Ecto neural progenitor cell (in vitro differentiated cells): Measurements from ENCODE around the gene KRT35.

Experiments used
- DNase-seq: peaks from one replicate; pipeline ENCODE4 v3.0.0-alpha.2; 2018; ENCODE audit warnings: low spot score

Gene KRT35

DNA sequence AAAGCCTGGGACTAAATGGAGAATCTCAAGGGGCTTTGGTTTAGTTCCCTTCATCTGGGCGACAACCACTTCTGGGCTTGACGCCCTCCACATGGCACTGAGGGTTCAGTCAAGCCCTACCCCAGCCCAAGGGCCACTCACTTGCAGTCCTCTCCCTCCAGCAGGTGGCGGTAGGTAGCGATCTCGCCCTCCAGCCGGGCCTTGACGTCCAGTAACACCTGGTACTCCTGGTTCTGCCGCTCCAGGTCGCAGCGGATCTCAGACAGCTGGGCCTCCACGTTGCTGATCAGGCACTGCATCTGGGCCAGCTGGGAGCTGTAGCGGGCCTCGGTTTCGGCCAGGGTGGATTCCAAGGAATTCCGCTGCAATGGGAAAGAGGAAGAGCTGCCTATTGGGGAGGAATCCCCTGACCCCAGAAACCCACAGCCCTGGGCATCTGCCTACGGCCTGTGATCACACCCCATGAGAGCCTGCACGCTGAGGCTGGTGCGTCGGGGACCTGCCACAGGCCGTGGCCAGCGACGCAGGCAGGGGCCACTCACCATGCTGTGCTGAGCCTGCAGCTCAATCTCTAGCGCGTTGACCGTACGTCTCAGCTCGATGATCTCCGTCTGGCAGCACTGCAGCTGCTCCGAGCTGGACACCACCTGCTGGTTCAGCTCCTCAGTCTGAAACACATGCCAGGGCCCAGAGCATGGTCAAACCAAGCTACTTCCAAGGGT, 6.0 kb upstream of the KRT35 start:
- DNase-seq: peak; percentile 82

DNA sequence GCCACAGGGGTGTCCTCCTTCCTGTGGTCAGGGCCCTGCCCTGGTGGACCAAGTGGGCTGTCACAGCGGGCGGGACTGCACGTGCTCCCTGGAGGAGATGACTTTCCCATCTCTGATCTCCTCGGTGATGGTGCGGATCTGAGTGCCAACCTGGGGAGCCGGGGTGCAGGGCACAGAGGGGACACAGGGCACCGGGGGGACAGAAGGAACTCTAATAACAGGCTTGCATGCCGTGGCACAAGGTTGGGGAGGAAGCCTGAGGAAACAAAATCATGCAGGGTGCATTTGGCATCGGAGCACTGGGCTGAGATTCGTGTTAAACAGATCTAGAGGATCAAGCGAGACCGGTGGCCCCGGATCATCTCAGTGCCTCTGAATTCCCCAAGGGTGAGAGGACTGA, 5.4 kb upstream of the KRT35 start:
- no peak for DNase-seq

DNA sequence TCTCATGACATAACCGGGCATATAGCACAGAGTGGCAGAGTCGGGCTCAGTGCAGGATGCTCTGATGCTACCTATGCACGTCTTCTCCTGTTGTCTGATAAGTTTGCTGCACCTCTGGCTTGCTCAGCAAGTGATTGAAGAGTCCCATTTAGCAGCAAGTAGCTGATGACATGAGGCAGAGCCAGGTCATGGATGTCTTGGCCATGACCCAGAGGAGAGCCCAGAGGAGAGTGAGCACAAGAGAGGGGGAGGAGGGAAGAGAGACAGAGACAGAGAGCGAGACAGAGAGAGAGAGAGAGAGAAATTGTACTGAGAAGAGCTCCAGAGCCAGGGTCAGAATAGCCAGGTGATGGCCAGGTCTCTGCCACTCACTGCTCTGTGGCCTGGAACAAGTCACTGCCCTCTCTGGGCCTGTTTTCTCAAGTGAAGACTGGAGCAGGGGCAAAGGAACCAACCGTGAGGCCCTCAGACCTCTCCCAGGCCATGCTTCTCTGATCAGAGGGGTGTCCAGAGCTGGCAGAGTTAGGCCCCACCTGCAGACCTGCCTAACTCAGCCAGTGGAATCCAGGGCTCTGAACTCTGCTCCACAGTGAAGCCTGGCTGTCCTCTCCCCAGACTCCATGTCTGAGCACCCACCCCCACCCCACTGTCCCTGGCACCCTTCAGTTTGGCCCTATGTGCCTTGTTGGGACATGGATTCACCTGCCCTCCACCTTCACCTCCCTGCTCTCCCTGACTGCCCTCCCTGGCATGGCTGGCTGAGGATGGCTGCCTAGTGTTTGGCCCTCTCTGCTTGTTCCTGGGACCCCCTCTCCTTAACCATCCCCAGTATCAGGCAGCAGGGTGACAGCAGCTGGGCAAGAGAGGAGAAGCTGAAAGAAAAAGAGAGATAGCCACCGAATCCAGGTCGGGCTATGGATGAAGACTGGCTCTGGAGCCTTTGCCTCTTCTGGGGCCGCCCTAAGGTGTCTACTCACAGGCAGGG, 4.3 kb upstream of the KRT35 start:
- no peak for DNase-seq

DNA sequence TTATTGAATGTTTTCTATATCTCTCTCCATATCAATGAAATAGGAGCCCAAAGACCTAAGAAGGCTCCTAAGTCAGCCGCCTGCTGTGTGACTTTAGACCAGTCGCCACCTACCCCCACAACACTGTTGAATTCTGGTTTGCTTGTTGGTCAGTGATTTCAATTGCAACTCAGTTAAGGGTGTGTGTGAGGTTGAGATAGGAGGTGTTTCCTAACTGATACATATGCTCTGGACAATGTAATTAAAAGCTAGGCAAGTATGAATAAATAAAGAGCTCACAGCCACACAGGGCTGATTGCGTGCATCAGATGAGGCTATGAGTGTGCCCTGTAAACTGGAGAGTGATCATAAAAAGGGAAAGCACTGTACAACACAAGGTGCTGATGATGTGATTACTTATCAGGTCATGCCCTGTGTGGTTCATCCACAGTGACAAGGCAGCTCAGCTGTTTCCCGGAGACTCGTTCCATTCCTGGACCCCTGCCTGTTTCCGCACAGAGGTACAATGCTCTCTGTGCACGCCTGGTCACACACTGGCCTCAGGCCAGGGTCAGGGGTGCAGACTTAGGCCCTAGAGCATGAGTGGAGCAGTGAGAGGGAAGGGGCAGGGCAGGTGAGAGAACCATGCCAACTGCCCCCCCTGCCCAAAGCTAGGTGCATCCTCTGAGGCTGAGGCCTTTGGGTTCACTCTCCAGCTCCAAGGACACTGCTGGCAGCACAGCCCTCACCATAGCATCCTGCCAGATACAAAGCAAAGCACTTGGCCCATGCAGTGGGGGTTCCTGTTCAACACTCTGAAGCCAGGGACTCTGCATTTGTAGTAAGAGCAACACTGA, 3.3 kb upstream of the KRT35 start:
- DNase-seq: no peak

DNA sequence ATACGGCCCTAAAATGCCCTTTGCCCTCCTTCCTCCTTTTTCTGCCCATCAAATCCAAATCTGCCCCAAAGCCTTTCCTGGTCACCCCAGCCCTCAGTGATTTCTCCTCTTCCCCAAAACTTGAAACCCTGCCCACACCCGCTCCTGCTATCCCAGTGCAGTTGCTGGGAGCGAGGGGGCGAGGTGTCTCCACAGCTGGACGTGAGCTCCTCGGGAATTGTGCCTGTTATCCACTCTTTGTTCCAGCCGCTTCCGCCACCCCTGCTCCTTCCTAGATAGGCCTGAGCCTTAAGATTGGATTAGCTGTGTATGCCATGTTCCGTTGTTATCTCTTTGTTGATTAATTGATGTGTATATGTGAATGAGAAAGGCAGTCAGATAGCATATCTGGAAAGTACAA, 2.6 kb upstream of the KRT35 start:
- no peak for DNase-seq

DNA sequence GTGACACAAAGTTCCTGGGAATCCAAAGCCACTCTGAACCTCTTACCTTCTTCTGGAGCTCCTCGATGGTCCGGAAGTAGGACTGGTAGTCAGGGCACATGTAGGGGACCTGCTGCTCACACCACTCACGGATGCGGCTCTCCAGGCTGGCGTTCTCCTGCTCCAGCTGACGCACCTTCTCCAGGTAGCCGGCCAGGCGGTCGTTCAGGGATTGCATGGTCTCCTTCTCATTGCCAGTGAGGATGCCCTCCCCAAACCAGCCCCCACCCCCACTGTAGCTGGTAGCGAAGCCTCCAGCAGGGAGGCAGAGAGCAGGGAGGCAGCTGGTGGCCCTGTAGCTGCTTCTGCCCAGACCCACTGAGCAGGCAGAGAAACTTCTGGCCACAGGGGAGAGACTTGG, 370 bp downstream of the KRT35 start:
- DNase-seq: no peak

DNA sequence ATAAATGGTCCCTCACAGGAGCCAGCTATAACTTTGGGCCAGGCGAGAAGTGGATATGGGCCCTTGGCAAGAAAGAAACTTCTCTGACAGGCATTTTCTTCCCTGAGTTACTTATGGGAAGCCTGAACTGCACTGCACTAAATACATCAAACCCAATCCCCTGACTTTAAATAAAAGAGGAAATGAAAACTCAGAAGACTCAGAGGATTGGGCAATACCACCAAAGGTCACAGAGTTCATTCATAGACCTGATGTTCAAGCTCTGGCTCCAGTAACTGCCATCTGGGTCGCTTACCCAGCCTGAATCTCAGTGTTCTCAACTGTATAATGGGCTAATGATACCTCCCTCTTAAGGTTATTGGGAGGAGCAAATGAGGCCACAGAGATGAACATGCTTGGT, 815 bp downstream of the KRT35 start:
- DNase-seq: no peak

DNA sequence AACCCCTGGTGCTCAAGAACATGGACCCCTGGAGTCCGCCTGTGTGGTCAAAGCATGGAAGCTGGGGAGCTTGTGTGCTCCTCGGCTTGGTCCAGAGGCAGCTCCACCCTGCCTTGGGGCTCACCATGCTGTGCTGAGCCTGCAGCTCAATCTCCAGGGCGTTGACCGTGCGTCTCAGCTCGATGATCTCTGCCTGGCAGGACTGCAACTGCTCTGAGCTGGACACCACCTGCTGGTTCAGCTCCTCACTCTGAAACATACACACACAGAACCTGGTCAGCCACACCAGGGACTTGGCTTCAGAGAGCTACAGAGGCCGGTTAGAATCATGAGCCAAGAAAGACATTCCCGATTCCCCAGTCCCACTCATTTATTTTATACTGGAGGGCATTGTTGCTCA, 2.7 kb downstream of the KRT35 start:
- DNase-seq: no peak

DNA sequence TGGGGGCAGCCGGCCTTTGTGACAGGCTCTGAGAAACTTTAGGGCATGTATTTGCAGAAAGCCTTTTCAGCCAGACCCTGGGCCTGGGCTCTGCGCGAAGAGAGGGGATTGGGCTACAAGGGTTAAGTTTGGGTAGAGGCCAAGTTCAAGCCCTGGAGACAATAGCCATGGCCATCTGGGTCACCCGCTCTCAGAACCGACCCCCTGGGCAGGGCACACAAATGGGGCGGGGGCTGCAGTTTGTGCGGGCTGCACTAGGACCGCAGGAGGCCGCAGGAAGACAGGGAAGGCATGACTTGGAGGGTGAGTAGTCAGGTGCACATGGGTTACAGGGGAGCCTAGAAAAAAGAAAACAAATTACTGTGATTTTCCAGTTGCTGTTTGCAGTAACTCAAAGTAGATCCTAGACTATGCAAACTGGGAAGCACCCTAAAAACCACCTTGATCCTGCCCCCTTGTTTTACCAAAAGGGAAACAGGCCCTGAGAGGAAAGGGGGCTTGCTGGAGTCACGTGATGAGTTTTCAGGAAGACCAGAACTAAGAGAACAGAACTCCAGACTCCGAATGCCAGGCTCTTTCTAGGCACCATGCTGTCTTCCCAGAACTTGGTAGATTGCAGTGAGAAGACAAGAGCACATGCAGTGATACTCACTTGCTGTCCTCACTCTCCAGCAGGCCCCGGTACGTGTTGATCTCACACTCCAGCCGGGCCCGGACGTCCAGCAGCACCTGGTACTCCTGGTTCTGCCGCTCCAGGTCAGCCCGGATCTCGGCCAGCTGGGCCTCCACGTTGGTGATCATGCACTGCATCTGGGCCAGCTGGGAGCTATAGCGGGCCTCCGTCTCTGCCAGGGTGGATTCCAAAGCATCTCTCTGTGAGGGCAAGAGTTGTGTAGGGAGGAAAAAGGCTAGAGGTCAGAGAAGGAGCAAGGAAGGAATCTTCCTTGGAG, 3.8 kb downstream of the KRT35 start:
- no peak for DNase-seq

DNA sequence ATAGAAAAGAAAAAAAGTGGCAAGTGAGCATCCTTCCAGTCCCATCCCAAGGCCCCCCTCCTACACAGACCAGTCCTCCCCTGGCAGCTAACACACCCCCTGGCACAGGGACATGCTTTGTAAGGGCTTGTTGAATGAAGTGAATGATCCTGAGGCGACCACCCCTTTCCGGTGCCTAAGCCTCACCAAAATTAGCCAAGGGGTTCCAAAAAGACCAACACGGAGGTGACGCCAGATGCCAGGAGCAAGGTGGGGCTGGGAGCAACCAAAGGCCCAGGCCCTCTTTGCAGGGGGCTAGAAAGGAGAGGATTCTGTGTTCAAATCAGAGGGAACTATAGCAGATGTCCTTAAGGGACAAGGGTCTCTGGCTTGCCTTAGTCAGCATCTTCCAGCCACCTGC, 5.5 kb downstream of the KRT35 start:
- DNase-seq: no peak

DNA sequence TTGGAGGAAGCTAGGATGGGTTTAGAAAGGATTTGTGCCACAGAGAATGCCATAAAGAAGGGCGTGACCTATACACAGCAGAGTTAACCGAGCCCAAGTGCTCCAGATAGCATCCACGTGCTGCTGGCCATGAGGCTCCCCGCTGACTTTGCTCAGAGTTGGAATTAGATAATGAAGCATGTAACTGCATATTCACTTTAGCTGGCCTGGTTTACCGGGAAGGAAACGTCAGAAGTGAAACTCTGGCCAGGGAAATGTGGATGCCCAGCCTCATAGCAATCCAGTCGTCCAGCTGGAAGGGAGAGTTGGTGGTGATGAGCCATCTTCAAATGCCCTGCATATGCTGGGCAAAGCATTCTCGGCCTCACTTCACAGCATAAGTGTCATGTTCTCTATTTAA, 6.1 kb downstream of the KRT35 start:
- no peak for DNase-seq

DNA sequence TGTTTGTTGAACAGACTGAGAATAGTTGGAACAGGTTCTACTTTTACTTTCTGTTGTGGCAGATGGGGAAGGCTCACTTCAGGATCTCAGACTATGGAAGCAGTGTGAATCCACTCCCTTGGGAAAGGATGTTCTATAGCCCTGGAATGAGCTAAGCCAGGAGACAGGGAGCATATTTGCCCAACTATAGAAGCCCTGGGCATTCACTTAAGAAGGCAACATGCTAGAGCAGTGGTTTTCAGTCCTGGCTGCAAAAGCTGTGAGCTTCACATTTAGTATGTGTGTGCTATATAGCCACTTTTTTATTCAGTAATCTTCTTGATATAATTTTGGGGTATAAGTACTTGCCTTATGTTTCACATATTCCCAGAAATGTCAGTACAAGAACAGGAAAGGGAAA, 12.6 kb downstream of the KRT35 start:
- no peak for DNase-seq

DNA sequence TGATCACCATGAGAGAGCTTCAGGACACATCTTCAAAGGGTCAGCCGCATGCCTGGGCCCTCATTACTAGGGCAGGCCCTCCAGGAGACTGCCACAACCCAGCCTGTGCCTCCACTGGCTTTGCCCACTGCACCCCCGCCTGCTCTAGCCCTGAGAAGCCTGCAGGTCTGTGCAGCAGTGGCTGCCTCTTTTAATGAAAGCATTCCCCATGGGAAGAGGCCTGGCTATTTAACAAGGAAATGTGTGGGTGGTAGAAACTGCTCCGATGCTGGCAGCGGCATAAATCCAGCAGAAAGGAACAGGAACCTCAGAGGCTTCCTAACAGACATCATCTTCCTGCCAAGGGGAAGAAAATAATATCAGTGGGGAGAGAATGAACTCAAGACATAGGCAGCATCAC, 13.4 kb downstream of the KRT35 start:
- DNase-seq: no peak

DNA sequence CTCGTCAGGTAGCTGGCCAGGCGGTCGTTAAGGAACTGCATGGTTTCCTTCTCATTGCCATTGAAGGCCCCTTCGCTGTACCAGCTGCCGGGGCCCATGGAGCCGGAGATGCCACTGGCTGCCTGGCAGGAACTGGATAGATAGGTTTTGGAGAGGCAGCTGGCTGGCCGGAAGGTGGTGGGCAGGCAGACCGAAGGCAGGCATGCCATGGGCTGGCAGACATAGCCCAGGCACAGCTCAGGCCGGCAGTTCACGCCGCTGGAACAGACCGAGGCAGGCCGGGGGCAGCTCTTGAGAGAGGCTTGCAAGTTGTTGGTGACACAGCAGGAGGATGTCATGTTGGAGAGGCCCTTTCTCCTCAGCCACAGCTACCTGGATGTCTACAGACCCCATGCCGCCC, 14.0 kb downstream of the KRT35 start, which contains the start of gene KRT32:
KRT32 (minus strand) TSS at position 399 of the 400 bp plus-strand sequence; CDS start at position 338, 61 bp downstream.
- DNase-seq: no peak

DNA sequence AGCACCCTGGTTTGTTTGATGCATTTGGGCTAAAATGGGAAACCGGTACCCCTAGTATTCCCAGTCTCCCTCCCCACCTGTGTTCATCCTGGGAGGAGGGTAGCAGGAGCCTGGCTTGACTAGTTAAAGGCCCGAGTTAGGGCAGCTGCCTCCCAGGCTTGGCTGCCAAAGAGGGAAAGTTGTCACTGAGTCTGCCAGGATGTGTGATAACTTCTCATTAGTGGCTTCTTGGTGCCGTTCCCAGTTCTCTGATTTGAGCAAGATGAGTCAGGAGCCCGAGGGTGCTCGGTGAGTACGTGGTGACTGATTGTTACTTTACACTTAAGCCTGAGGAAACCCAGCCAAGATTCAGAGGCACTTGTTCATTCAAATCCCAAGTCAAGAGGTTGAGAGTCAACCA, 16.3 kb downstream of the KRT35 start:
- no peak for DNase-seq

DNA sequence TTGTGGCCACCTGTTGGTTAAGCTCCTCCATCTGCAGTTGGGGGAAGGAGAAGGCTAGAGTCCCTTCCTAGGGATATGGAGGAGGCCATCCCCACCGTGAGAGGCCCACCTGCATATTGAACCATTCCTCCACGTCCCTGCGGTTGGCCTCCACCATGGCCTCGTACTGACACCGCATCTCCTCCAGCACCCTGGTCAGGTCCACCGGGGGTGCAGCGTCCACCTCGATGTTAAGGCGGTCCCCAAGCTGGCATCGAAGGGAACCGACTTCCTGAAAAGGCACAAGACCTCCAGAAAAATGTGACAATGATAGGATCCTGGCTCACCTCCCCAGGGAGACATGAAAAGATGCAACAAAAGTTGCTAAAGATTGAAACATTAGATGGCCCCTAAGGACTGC, 16.8 kb downstream of the KRT35 start:
- DNase-seq: no peak

DNA sequence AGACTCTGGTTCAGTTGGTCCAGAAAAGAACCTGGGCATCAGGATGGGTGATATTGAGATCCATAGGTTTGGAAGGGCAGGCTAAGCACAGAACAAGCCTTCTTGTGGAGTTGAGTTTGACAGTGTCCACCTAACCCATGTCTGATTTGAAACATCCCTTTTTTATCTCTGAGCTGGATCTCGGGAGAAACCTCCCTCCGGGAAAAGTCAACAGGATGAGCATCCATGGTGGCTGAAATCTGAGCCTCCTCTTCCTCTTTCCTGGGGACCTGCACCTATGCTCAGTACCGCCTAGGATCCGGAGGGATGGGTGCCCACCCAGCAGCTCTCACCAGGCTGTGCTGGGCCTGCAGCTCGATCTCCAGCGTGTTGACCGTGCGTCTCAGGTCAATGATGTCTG, 17.2 kb downstream of the KRT35 start:
- no peak for DNase-seq

DNA sequence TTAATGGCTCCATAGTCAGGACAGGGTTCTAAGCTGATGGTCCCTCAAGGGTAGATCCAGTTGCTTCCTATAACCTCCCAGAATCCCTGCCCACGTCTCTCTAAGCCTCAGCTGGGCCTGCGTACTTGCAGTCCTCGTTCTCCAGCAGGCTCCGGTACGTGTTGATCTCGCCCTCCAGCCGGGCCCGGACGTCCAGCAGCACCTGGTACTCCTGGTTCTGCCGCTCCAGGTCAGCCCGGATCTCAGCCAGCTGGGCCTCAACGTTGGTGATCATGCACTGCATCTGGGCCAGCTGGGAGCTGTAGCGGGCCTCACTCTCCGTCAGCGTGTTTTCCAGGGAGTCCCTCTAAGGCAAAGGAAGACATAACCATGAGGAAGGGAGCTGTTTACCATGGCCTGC, 18.2 kb downstream of the KRT35 start:
- no peak for DNase-seq

DNA sequence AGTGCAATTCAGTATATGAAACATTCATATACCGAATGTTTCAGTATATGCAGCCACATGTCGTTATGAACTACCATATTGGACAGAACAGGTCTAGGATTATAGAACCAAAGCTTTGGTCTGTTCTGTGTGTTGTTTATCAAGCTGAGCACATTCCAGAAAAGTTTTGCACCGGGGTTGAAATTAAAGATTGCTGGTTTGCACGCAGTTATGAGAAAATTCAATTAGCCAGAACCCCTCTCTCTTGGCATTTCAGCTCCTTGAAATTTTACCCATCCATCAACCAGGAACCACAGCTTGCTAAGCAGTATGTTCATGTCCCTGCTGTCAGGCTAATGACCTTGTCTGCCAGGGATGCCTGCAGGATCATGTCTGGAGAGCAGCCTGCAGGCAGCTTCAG, 23.3 kb downstream of the KRT35 start:
- no peak for DNase-seq

DNA sequence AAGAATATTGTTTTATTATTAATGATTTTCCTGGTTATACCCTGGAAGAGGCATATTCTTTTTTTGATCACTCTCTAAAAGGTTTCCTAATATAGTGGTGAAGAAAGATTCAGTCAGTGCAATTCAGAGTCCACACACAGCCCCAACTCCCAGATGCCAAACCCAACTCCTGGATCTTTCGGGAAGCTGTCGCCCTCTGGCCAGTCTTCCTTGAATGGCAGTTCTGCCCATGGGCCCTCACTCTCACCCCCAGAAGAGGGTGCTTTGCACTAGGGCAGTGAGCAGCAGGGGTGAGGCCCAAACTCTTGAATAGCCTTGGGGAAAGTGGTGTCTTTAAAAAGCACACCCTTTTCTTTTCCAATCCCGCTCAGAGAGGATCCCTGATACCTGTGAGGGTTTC, 24.7 kb downstream of the KRT35 start:
- DNase-seq: no peak

DNA sequence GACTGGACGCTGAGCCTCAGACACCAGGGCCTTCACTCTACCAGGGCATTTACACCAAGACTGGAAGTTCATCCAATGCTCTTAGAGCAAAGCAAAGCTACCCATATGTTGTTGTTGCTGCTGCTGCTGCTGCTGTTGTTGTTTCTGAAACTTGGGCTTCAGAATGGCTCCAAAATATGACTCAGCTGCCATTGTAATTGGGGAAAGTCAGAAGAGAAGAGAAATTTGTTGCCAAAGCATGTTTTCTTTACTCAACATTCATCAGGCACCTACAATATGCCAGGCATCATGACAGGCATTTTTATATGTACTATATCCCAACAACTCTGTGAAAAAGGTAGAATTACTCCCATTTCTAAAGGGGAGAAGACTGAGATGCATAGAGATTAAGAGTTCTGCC, 25.7 kb downstream of the KRT35 start:
- DNase-seq: no peak
